UCSD-AML1 (cell line): ENCODE data around the gene TEX10.
"Not testable (repeated sequence)": the region's sequence is repeated elsewhere in the genome, so short reads cannot be mapped to it uniquely, and the experiment has no call there.

ENCODE experiments used
- DNase-seq: peaks from one replicate; lab custom pipeline; 2025; ENCODE audit not compliant: unreplicated experiment; lab: John Stamatoyannopoulos, UW

Gene TEX10

DNA sequence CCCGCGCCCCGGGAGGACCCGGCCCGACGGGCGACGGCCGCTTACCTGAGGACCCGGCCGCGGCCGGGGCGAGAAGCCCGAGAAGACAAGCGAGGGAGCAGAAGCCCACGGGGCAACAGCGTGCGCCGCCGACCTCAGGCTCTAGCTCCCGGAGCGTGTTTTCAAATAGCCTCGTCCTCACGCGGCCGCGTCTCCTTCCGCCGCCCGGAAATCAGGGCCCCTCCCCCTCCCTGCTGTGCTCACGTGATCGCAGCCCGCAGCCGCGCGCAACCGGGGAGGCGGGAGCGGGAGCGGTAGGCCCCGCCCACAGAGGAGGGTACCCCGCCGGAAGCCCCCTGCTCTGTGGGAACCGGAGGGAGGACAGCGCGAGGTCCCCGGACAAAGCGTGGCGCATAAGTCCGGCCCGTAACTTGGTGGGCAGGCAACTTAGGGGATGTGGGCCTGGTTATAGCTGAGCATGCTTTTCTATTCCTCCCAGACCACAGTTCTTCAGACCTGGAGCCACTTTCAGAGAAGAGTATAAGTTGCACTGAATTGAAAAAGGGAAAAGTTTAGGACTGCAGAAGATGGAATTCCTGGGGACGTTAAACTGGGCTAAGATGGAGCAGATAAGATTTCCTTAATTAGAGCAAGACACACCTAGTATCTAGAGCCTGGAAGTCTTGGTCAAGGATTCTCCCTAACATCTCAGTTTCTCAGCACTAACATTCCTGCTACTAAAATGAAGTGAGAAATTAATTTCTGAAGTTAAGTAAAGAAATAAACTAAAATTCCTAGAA, at the start of gene TEX10:
Gene TEX10 (minus strand): TSS at position 216 of the 779 bp plus-strand sequence. CDS start 3,579 bp downstream, outside the sequence.
- DNase-seq = peak; percentile 94

DNA sequence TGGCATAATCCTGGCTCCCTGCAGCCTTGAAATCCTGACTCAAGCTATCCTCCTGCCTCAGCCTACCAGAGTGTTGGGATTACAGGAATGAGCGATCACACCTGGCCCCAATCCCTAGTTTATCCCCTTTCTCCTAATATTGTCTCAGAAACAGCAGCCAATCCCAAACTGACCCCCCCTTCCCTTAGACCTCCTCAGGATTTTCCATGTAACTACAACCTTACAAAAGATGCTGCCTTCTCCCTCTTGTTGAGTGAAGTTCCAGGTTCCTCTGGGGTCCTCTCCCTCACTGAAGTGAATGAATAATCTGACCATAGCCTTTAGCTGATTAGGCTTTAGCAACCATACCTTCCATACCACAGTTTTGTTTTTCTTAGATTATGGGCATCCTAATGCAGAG, 48.3 kb upstream of the TEX10 start:
- no peak for DNase-seq

GRCh38 chr9:100397529-100398266, 45.0 kb upstream of the TEX10 start:
- no peak for DNase-seq

DNA sequence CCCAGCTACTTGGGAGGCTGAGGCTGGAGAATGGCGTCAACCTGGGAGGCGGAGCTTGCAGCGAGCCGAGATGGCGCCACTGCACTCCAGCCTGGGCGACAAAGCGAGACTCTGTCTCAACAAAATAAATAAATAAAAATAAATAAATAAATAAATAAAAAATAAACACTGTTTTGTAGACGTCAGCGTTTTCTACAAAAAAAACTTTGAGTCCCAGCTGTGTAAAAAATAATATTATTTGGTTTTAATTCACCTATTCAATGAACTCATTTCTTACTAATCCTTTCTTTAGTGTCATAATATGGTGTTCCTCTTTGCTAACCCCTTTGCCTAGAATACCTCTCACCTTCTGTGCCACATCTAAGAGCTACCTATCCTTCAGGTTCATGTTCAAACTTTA, 44.0 kb upstream of the TEX10 start:
- DNase-seq = no peak

GRCh38 chr9:100394816-100395215, 42.1 kb upstream of the TEX10 start:
- DNase-seq = no peak

DNA sequence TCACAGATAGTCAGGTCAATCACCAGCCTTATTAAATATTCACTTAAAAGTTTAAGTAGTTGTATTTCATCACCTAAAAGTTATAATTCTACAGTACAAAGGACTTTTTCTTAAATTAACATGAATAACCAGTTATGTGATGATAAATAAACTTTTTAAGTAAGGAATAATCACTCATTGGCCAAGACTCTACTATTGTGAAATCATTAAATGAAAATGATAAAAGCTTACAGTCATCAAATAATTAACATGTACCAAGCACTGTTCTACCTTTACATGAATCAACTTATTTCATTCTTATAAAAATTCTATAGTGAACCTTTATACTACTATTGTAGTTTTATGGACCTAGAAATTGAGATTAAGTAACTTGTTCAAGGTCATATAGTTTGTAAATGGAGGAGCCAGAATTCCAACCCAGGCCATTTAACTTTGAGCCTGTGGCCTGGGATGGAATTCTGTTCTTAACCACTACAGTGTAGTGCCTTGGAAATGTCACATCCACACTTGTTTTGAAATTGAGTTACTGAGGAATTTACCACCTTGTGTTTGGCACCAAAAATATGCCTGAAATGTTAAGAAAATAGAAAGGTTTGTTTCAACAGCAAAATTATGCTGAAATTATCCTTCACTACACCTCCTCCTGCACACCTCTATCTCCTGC, 41.4 kb upstream of the TEX10 start:
- no peak for DNase-seq

DNA sequence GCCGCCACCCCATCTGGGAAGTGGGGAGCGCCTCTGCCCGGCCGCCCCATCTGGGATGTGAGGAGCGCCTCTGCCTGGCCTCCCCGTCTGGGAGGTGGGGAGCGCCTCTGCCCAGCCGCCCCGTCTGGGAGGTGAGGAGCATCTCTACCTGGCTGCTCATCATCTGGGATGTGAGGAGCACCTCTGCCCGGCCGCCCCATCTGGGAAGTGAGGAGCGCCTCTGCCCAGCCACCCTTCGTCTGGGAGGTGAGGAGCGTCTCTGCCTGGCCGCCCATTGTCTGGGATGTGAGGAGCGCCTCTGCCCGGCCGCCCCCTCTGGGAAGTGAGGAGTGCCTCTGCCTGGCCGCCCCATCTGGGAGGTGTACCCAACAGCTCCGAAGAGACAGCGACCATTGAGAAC, 40.2 kb upstream of the TEX10 start:
- DNase-seq = not testable (repeated sequence)

DNA sequence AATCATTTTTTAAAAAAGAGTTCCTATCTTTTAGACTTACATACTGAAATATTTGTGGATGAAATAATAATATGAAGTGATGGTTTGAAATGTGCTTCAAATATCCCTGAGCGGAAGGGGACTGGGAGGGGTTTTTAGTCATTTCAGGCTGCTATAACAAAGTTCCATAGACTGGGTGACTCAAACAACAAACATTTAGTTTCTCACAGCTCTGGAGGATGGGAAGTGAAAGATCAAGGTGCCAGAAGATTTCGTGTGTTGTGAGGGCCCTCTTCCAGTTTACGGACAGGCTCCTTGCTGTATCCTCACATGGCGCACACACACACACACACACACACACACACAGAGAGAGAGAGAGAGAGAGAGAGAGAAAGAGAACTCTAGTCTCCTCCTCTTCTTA, 27.1 kb upstream of the TEX10 start:
- DNase-seq = no peak

- no peak for DNase-seq
These were observed 24.3 kb upstream of the TEX10 start for GRCh38 chr9:100377015-100377414.

- no peak for DNase-seq
These were observed 22.9 kb upstream of the TEX10 start for GRCh38 chr9:100375658-100376057.

- no peak for DNase-seq
These were observed 19.9 kb upstream of the TEX10 start for GRCh38 chr9:100372648-100373047.

- no peak for DNase-seq
These were observed 17.5 kb upstream of the TEX10 start for GRCh38 chr9:100370064-100370723.

DNA sequence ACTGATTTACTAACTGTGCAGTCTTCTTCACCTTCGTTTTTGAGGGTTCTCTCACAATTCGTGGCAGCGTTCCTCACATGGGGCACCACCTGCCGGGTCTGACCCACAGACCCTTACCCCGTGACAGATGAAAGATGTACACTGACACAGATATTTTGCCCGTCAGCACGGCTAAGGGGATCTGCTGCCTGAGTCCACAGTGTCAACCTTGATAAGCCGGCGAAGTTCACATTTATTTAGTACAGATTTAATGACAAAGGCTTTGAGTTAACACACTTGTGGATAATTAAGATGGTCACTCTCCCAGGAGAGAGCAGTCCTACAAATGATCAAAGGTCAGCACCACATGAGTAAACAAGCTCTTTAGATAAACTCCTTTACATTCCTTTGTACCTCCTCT, 15.9 kb upstream of the TEX10 start:
- no peak for DNase-seq

- DNase-seq = no peak
These were observed 13.4 kb upstream of the TEX10 start for GRCh38 chr9:100366121-100366520.

DNA sequence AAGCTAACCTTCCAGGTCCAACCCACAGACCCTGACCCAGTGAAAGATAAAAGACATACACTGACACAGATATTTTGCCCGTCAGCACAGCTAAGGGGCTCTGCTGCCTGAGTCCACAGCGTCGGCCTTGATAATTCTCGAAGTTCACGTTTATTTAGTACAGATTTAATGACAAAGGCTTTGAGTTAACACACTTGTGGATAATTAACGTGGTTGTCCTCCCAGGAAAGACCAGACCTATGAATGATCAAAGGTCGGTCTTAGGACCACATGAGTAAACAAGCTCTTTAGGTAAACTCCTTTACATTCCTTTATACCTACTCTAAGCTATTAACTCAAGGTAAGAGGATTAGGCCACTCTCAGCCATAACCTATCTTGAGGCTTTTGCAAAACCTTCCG, 11.3 kb upstream of the TEX10 start:
- no peak for DNase-seq

DNA sequence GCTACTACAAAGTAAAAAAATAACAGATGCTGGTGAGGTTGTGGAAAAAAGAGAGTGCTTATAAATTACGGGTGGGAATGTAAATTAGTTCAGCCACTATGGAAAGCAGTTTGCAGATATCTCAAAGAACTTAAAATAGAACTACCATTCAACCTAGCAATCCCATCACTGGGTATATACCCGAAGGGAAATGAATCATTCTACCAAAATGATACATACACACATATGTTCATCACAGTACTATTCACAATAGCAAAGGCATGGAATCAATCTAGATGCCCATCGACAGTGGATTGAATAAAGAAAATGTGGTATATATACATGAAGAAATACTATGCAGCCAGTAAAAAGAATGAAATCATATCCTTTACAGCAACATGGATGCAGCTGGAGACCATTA, 6.3 kb upstream of the TEX10 start:
- DNase-seq = no peak

DNA sequence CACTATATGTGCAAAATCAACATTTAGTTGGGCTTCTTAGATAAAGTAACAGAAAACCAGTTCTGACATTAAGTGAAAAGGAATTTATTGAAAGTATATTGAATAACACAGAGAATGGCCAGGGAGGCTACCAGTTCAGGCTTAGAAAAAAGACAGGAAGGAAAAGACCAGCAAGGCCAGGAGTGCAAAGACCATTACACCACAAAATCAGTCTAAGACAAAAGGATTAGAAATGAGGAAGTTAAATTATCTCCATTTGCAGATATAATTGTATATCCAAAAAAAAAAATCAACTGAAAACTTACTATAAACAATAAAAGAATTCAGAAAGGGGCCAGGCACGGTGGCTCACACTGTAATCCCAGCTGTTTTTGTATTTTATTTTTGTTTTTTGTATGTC, 4.8 kb upstream of the TEX10 start:
- DNase-seq = no peak

GRCh38 chr9:100355561-100355960, 2.8 kb upstream of the TEX10 start:
- no peak for DNase-seq

- no peak for DNase-seq
These were observed 1.5 kb upstream of the TEX10 start for GRCh38 chr9:100354121-100354800.

DNA sequence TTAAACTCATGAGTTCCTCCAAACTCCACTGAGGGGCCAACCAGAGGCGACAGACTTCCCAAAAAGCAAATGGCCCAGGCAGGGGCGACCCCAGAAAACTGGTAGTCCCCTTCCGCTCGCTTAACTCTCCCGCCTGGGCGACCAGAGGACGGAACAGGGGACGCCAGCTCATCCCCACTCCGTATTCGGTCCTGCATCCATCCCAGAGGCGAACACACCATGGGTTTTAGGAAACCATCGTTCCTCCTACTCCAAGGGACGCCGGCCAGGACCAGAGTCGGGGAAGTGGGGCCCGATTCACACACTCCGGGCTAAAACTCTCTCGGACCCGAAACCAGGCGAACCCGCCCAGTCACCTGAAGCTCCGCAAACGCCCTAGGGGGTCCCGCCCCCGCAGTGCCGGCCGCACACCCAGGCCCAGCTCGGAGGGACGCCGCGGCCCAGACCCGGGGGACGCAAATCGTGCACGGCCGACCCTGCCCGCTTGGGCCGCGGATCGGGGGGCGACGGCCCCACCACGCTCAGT, 478 bp downstream of the TEX10 start:
- peak; percentile 43 for DNase-seq

GRCh38 chr9:100351508-100351907, 1.2 kb downstream of the TEX10 start:
- no peak for DNase-seq
